Loucy (cell line): Measurements from ENCODE around the gene KRT86.

ENCODE experiments used
- H2AFZ ChIP-seq: fragments of 200-600 bp; sonication (generic); 2 replicates; pipeline ENCODE4 v1.6.0; 2016; ENCODE audit warnings: antibody characterized with exemption, mild to moderate bottlenecking, low read length, moderate library complexity
- H3F3A ChIP-seq: fragments of 200-600 bp; 2 replicates; pipeline ENCODE4 v1.6.0; 2016; ENCODE audit warnings: antibody characterized with exemption, low read depth, mild to moderate bottlenecking
- H3K27me3 ChIP-seq: fragments of 200-600 bp; sonication (generic); 2 replicates; pipeline ENCODE4 v1.6.1; 2014; ENCODE audit warnings: low read length, mild to moderate bottlenecking; ENCODE audit not compliant: insufficient read depth, poor library complexity, severe bottlenecking
- H3K36me3 ChIP-seq: fragments of 200-600 bp; sonication (generic); 2 replicates; pipeline ENCODE4 v1.6.1; 2016; ENCODE audit warnings: low read length; ENCODE audit not compliant: insufficient read depth
- H3K4me1 ChIP-seq: fragments of 200-600 bp; sonication (generic); 2 replicates; pipeline ENCODE4 v1.5.1; 2014; ENCODE audit warnings: low read length, mild to moderate bottlenecking; ENCODE audit not compliant: insufficient read depth, poor library complexity, severe bottlenecking
- H3K4me2 ChIP-seq: fragments of 200-600 bp; sonication (generic); 2 replicates; pipeline ENCODE4 v1.6.0; 2014; ENCODE audit warnings: antibody characterized with exemption, low read length, low read depth, mild to moderate bottlenecking; ENCODE audit not compliant: poor library complexity, severe bottlenecking
- H3K4me3 ChIP-seq: fragments of 200-600 bp; sonication (generic); 2 replicates; pipeline ENCODE4 v1.5.1; 2014; ENCODE audit warnings: low read length, mild to moderate bottlenecking, mixed read lengths; ENCODE audit not compliant: poor library complexity, severe bottlenecking
- H3K79me2 ChIP-seq: fragments of 200-600 bp; sonication (generic); 2 replicates; pipeline ENCODE4 v1.6.1; 2014; ENCODE audit warnings: low read length; ENCODE audit not compliant: insufficient read depth
- H3K9ac ChIP-seq: fragments of 200-600 bp; sonication (generic); 2 replicates; pipeline ENCODE4 v1.6.0; 2014; ENCODE audit warnings: mild to moderate bottlenecking, low read depth, low read length, moderate library complexity; ENCODE audit not compliant: poor library complexity, severe bottlenecking
- H3K9me2 ChIP-seq: fragments of 200-600 bp; sonication (generic); replicated peaks from 2 replicates; pipeline ENCODE4 v1.6.1; 2016; ENCODE audit warnings: low read depth, low read length, mixed read lengths
- H3K9me3 ChIP-seq: fragments of 200-600 bp; sonication (generic); 2 replicates; pipeline ENCODE4 v1.6.1; 2014; ENCODE audit warnings: mild to moderate bottlenecking, antibody characterized with exemption, low read length, low read depth; ENCODE audit not compliant: insufficient read depth
- H4K20me1 ChIP-seq: fragments of 200-600 bp; sonication (generic); 2 replicates; pipeline ENCODE4 v1.6.0; 2014; ENCODE audit warnings: antibody characterized with exemption, low read length, mild to moderate bottlenecking; ENCODE audit not compliant: insufficient read depth, poor library complexity, severe bottlenecking
- CTCF ChIP-seq: fragments of 200-600 bp; sonication (generic); conservative IDR thresholded peaks from 2 replicates; pipeline ENCODE4 v1.5.1; 2014; ENCODE audit warnings: mild to moderate bottlenecking, antibody characterized with exemption, low read length
- EZH2phosphoT487 ChIP-seq: fragments of 200-600 bp; IDR thresholded peaks from 2 replicates; pipeline ENCODE4 v1.6.1; 2018; ENCODE audit warnings: antibody characterized with exemption, mild to moderate bottlenecking, moderate library complexity, borderline replicate concordance

Gene KRT86

GRCh38 chr12:52262286-52262685 is 12.2 kb upstream of the KRT86 start:
- H3K79me2 ChIP-seq, result no peaks in the 10 kb centered on the region
- H3K9ac ChIP-seq, result no peak overlapping the region
- H3K36me3 ChIP-seq, result no peaks in the 10 kb centered on the region
- TF ChIP-seq CTCF (no peak), EZH2phosphoT487 (no peak)
- H3K9me3 ChIP-seq, result no peaks in the 10 kb centered on the region
- H3F3A ChIP-seq, result peaks cover 8% of the 10 kb centered on the region; the same call in 1 of the 2 replicates
- no peaks in the 10 kb centered on the region for H3K9me2 ChIP-seq
- no peak overlapping the region for H3K4me2 ChIP-seq
- H2AFZ ChIP-seq, result no peak overlapping the region
- H3K27me3 ChIP-seq, result no peaks in the 10 kb centered on the region
- no peaks in the 10 kb centered on the region for H4K20me1 ChIP-seq
- no peak overlapping the region for H3K4me3 ChIP-seq
- peaks cover 27% of the 10 kb centered on the region for H3K4me1 ChIP-seq

GRCh38 chr12:52263761-52264434 is 10.5 kb upstream of the KRT86 start:
- Histone ChIP-seq H4K20me1 (no peaks in the 10 kb centered on the region), H3K9me3 (no peaks in the 10 kb centered on the region), H3K4me1 (peaks cover 27% of the 10 kb centered on the region), H3K79me2 (no peaks in the 10 kb centered on the region), H3K36me3 (no peaks in the 10 kb centered on the region), H3F3A (peaks cover 8% of the 10 kb centered on the region; the same call in 1 of the 2 replicates), H2AFZ (no peak overlapping the region), H3K27me3 (no peaks in the 10 kb centered on the region), H3K4me3 (no peak overlapping the region), H3K9ac (no peak overlapping the region), H3K4me2 (no peak overlapping the region), H3K9me2 (no peaks in the 10 kb centered on the region)
- TF ChIP-seq CTCF (no peak), EZH2phosphoT487 (no peak)

GRCh38 chr12:52264435-52264825 is 10.0 kb upstream of the KRT86 start:
- no peaks in the 10 kb centered on the region for H3K36me3 ChIP-seq
- H3K4me1 ChIP-seq, result peaks cover 23% of the 10 kb centered on the region
- no peak overlapping the region for H2AFZ ChIP-seq
- H3K4me3 ChIP-seq, result no peak overlapping the region
- no peaks in the 10 kb centered on the region for H4K20me1 ChIP-seq
- no peak overlapping the region for H3K9ac ChIP-seq
- no peak overlapping the region for H3K4me2 ChIP-seq
- no peaks in the 10 kb centered on the region for H3K79me2 ChIP-seq
- TF ChIP-seq EZH2phosphoT487 (no peak), CTCF (no peak)
- H3K9me2 ChIP-seq, result no peaks in the 10 kb centered on the region
- H3K27me3 ChIP-seq, result no peaks in the 10 kb centered on the region
- no peaks in the 10 kb centered on the region for H3K9me3 ChIP-seq
- peaks cover 7% of the 10 kb centered on the region; the same call in 1 of the 2 replicates for H3F3A ChIP-seq
